GM12878 (cell line): ENCODE data around the gene FGFR2. TPM values are rescaled to one million over a fixed set of nuclear protein-coding genes. Genes with fewer than 3 reads are reported as not detected.

Source experiments
- ATAC-seq: fragments of 200-7000 bp; cut with Tn5 transposase; 3 replicates; pipeline ENCODE4 v1.9.1; 2020; ENCODE audit warnings: mild to moderate bottlenecking, moderate library complexity
- BruUV-seq: library from RNA; stranded (reverse); fragments of 400-500 nt; replicated peaks from 2 replicates; lab custom pipeline; 2021; lab: Mats Ljungman, UMichigan
- CTCF ChIA-PET: fragments of 300-600 bp; sonication (Branson Sonifier 250); formaldehyde crosslinking; extraction: SDS; loops from one replicate; lab custom pipeline; 2021; ENCODE audit warnings: inconsistent platforms; lab: Yijun Ruan, JAX
- POLR2A ChIA-PET: fragments of 350-600 bp; formaldehyde crosslinking; extraction: SDS; loops from one replicate; lab custom pipeline; 2021; ENCODE audit warnings: inconsistent platforms; lab: Charles Lee
- RAD21 ChIA-PET: fragments of 300-600 bp; sonication (Branson Sonifier 250); formaldehyde crosslinking; loops from one replicate; lab custom pipeline; 2023; ENCODE audit warnings: antibody characterized with exemption; ENCODE audit not compliant: unreplicated experiment; lab: Charles Lee
- SMC1A ChIA-PET: fragments of 300-600 bp; sonication (Branson Sonifier 250); formaldehyde crosslinking; loops from one replicate; lab custom pipeline; 2023; ENCODE audit not compliant: unreplicated experiment, uncharacterized antibody; lab: Charles Lee
- DNase-seq: peaks from one replicate; pipeline ENCODE4 v3.0.0-alpha.2; 2011; ENCODE audit warnings: low read depth, low spot score
- FAIRE-seq: peaks from 3 replicates; lab custom pipeline; 2011; peaks lifted over from hg19 to GRCh38; lab: Jason Lieb, UNC
- H2AFZ ChIP-seq: 2 replicates; pipeline ENCODE4 v1.6.0; 2011; ENCODE audit warnings: low read depth, low read length, control low read depth; ENCODE audit not compliant: control insufficient read depth
- H3K27ac ChIP-seq: 2 replicates; pipeline ENCODE4 v1.5.1; 2011; ENCODE audit warnings: control low read depth; ENCODE audit not compliant: control insufficient read depth, insufficient read depth
- H3K27me3 ChIP-seq, 2 experiments: replicated peaks in 1 of 2; 2 replicates each; pipeline versions ENCODE4 v1.6.0 to v1.6.1; 2011; ENCODE audit warnings: low read length in 1 of 2; ENCODE audit not compliant: control insufficient read depth in 2 of 2, insufficient read depth in 2 of 2
- H3K36me3 ChIP-seq, 2 experiments: 2 replicates each; pipeline ENCODE4 v1.5.1; 2011; ENCODE audit warnings: low read length in 1 of 2; ENCODE audit not compliant: control insufficient read depth in 2 of 2, insufficient read depth in 2 of 2
- H3K4me1 ChIP-seq: 2 replicates; pipeline ENCODE4 v1.6.1; 2011; ENCODE audit warnings: mild to moderate bottlenecking, low read length, moderate library complexity, mixed read lengths; ENCODE audit not compliant: control insufficient read depth, insufficient read depth
- H3K4me2 ChIP-seq: 2 replicates; pipeline ENCODE4 v1.6.0; 2011; ENCODE audit warnings: control low read depth; ENCODE audit not compliant: control insufficient read depth, insufficient read depth
- H3K4me3 ChIP-seq: fragments of 200-600 bp; sonication (generic); 2 replicates; pipeline ENCODE4 v1.5.1; 2016
- H3K79me2 ChIP-seq: 2 replicates; pipeline ENCODE4 v1.6.0; 2011; ENCODE audit warnings: low read length; ENCODE audit not compliant: control insufficient read depth, insufficient read depth
- H3K9ac ChIP-seq: 2 replicates; pipeline ENCODE4 v1.8.0; 2011; ENCODE audit warnings: low read length, control low read depth, mixed read lengths; ENCODE audit not compliant: control insufficient read depth, insufficient read depth
- H3K9me3 ChIP-seq: replicated peaks from 3 replicates; pipeline ENCODE4 v1.5.1; 2011; ENCODE audit warnings: mild to moderate bottlenecking, low read length; ENCODE audit not compliant: control insufficient read depth, insufficient read depth
- H4K20me1 ChIP-seq: 2 replicates; pipeline ENCODE4 v1.6.0; 2011; ENCODE audit not compliant: control insufficient read depth, insufficient read depth
- BHLHE40 ChIP-seq, 2 experiments: fragments of 450-650 bp in 1 of 2; IDR thresholded peaks; 2 replicates each; pipeline ENCODE4 v1.6.1; 2011 to 2017; ENCODE audit warnings: low read depth in 2 of 2, borderline replicate concordance in 1 of 2, improper control_type of control experiment in 1 of 2, low read length in 1 of 2, mild to moderate bottlenecking in 1 of 2
- CHD2 ChIP-seq: IDR thresholded peaks from 2 replicates; pipeline ENCODE4 v1.6.1; 2011; ENCODE audit warnings: low read depth, low read length, improper control_type of control experiment, borderline replicate concordance
- CREM ChIP-seq: IDR thresholded peaks from 2 replicates; pipeline ENCODE4 v1.6.1; 2014; ENCODE audit warnings: antibody characterized with exemption, low read depth
- KAT2A ChIP-seq: conservative IDR thresholded peaks from 2 replicates; pipeline ENCODE4 v1.6.1; 2011; ENCODE audit warnings: low read depth, low read length; ENCODE audit not compliant: control insufficient read depth
- POLR2A ChIP-seq: IDR thresholded peaks from 2 replicates; pipeline ENCODE4 v1.6.1; 2011; ENCODE audit warnings: low read depth, mild to moderate bottlenecking, low read length
- RAD21 ChIP-seq: IDR thresholded peaks from 2 replicates; pipeline ENCODE4 v1.6.1; 2011; ENCODE audit warnings: mild to moderate bottlenecking, low read depth, low read length, moderate library complexity; ENCODE audit not compliant: insufficient read depth
- REST ChIP-seq: IDR thresholded peaks from 2 replicates; pipeline ENCODE4 v1.6.1; 2012; ENCODE audit warnings: mild to moderate bottlenecking, low read depth, low read length
- RFX5 ChIP-seq: IDR thresholded peaks from 2 replicates; pipeline ENCODE4 v1.6.1; 2011; ENCODE audit warnings: low read depth, low read length, improper control_type of control experiment
- SUPT20H ChIP-seq: IDR thresholded peaks from 2 replicates; pipeline ENCODE4 v1.6.1; 2011; ENCODE audit warnings: low read depth, mild to moderate bottlenecking, low read length, moderate library complexity, borderline replicate concordance; ENCODE audit not compliant: control insufficient read depth
- USF1 ChIP-seq: IDR thresholded peaks from 2 replicates; pipeline ENCODE4 v1.6.1; 2011; ENCODE audit warnings: borderline replicate concordance, low read depth, mild to moderate bottlenecking, moderate library complexity, mixed read lengths, low read length; ENCODE audit not compliant: insufficient read depth; ENCODE audit errors: extremely low read length
- YY1 ChIP-seq: IDR thresholded peaks from 2 replicates; pipeline ENCODE4 v1.6.1; 2011; ENCODE audit warnings: low read depth, mild to moderate bottlenecking, low read length
- WGBS: methylation state at CpG from one replicate; pipeline ENCODE4 v1.1.6; 2016; ENCODE audit warnings: low lambda C conversion rate; ENCODE audit not compliant: insufficient replicate concordance, insufficient coverage; ENCODE audit errors: missing lambda C conversion rate; 5-methylcytosine and 5-hydroxymethylcytosine counted together
- in situ Hi-C: fragments of 300-500 bp; cut with MboI; formaldehyde crosslinking; loops from 9 replicates; pipeline ENCODE4 v1.14.3; 2018; ENCODE audit warnings: mixed read lengths
- intact Hi-C: fragments of 100-400 bp; cut with micrococcal nuclease; formaldehyde crosslinking; loops from one replicate; pipeline ENCODE4 v1.14.2; 2022; ENCODE audit not compliant: unreplicated experiment
- polyA plus RNA-seq, 11 experiments: library from polyadenylated mRNA; depleted of rRNA in 4 of 11; unstranded in 6 of 11; stranded (reverse) in 5 of 11; fragments of >200 nt; fragmentation: Nextera tagmentation in 4 of 11; fragmentation: Illumina TruSeq in 1 of 11; extraction: Ambion mirVana in 4 of 11; extraction: Trizol in 1 of 11; gene quantifications; 1 replicate in 1 of 11; 2 replicates in 10 of 11; pipeline versions ENCODE4 v1.2.1 to v1.2.3, GENCODE V29; 2011 to 2016; ENCODE audit warnings: inconsistent platforms in 2 of 11, missing spikeins in 2 of 11, low read depth in 1 of 11
- total RNA-seq, 4 experiments: library from RNA; depleted of rRNA in 3 of 4; stranded (reverse); fragments of >200 nt in 3 of 4; fragmentation: Illumina TruSeq in 1 of 4; extraction: Trizol in 1 of 4; gene quantifications; 2 replicates each; pipeline versions ENCODE4 v1.2.1 to v1.2.3, GENCODE V29; 2013 to 2021
- TF ChIP-seq, protein P1 (sequence below): fragments of 150-350 bp; IDR thresholded peaks from 2 replicates; pipeline ENCODE4 v1.6.1; 2014; ENCODE audit warnings: mild to moderate bottlenecking, low read depth, low read length
- TF ChIP-seq, protein P2 (sequence below), 3 experiments: IDR thresholded peaks in 2 of 3; conservative IDR thresholded peaks in 1 of 3; 2 replicates each; pipeline ENCODE4 v1.5.1; 2011; ENCODE audit warnings: low read depth in 3 of 3, low read length in 3 of 3, mild to moderate bottlenecking in 3 of 3, control low read depth in 2 of 3, moderate library complexity in 2 of 3, inconsistent platforms in 1 of 3, mixed read lengths in 1 of 3; ENCODE audit not compliant: control insufficient read depth in 2 of 3, insufficient read depth in 1 of 3; ENCODE audit errors: extremely low read depth in 1 of 3
- TF ChIP-seq, protein P3 (sequence below): IDR thresholded peaks from 2 replicates; pipeline ENCODE4 v1.6.1; 2011; ENCODE audit warnings: low read depth, low read length, improper control_type of control experiment, borderline replicate concordance

The FGFR2 gene
- total and polyA plus RNA-seq, 10 of the 15 experiments (the other 5 are each of a cell fraction or from before 2014, with no cell fraction given), result 0.04 to 0.15 TPM; not detected in 8

- in situ Hi-C loops, result no loop called here
- no peaks in the 10 kb centered on the region for H3K27me3 ChIP-seq
- no peak overlapping the region for H3K4me2 ChIP-seq
- H3K4me1 ChIP-seq, result no peaks in the 10 kb centered on the region
- WGBS, result 8% methylated on average over 4 of the region's 4 CpGs
- RAD21 ChIA-PET, result no interaction called here
- TF ChIP-seq USF1, result no peak
- TF ChIP-seq, protein P1, sequence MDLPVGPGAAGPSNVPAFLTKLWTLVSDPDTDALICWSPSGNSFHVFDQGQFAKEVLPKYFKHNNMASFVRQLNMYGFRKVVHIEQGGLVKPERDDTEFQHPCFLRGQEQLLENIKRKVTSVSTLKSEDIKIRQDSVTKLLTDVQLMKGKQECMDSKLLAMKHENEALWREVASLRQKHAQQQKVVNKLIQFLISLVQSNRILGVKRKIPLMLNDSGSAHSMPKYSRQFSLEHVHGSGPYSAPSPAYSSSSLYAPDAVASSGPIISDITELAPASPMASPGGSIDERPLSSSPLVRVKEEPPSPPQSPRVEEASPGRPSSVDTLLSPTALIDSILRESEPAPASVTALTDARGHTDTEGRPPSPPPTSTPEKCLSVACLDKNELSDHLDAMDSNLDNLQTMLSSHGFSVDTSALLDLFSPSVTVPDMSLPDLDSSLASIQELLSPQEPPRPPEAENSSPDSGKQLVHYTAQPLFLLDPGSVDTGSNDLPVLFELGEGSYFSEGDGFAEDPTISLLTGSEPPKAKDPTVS, result no peak
- TF ChIP-seq, protein P2, sequence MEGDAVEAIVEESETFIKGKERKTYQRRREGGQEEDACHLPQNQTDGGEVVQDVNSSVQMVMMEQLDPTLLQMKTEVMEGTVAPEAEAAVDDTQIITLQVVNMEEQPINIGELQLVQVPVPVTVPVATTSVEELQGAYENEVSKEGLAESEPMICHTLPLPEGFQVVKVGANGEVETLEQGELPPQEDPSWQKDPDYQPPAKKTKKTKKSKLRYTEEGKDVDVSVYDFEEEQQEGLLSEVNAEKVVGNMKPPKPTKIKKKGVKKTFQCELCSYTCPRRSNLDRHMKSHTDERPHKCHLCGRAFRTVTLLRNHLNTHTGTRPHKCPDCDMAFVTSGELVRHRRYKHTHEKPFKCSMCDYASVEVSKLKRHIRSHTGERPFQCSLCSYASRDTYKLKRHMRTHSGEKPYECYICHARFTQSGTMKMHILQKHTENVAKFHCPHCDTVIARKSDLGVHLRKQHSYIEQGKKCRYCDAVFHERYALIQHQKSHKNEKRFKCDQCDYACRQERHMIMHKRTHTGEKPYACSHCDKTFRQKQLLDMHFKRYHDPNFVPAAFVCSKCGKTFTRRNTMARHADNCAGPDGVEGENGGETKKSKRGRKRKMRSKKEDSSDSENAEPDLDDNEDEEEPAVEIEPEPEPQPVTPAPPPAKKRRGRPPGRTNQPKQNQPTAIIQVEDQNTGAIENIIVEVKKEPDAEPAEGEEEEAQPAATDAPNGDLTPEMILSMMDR (IDR thresholded peaks at IDR 0.05 in 2 of 3, conservative IDR thresholded peaks at IDR 0.05 in 1 of 3; ENCODE audit: control insufficient read depth in 2 of 3, extremely low read depth in 1 of 3, insufficient read depth in 1 of 3, low read depth in 3 of 3, low read length in 3 of 3), result no peak
- TF ChIP-seq BHLHE40 (IDR thresholded peaks at IDR 0.05; ENCODE audit: borderline replicate concordance in 1 of 2, low read depth in 2 of 2, low read length in 1 of 2), result no peak
- TF ChIP-seq POLR2A, result no peak
- no peak for TF ChIP-seq RAD21
- no peak for TF ChIP-seq CHD2
- TF ChIP-seq REST, result no peak
- no peak for TF ChIP-seq RFX5
- TF ChIP-seq YY1, result no peak
- TF ChIP-seq CREM, result no peak
- no peak for TF ChIP-seq KAT2A
- no peak for TF ChIP-seq SUPT20H
- TF ChIP-seq, protein P3, sequence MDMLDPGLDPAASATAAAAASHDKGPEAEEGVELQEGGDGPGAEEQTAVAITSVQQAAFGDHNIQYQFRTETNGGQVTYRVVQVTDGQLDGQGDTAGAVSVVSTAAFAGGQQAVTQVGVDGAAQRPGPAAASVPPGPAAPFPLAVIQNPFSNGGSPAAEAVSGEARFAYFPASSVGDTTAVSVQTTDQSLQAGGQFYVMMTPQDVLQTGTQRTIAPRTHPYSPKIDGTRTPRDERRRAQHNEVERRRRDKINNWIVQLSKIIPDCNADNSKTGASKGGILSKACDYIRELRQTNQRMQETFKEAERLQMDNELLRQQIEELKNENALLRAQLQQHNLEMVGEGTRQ, result no peak
- intact Hi-C loops, result no loop called here
- H3K79me2 ChIP-seq, result no peaks in the 10 kb centered on the region
- H3K36me3 ChIP-seq, result no peaks in the 10 kb centered on the region
- POLR2A ChIA-PET, result no interaction called here
- no TSS peak for BruUV-seq
- H4K20me1 ChIP-seq, result no peaks in the 10 kb centered on the region
- no peak for DNase-seq
- no peak overlapping the region for H2AFZ ChIP-seq
- no peak overlapping the region for H3K4me3 ChIP-seq
- SMC1A ChIA-PET, result no interaction called here
- H3K9ac ChIP-seq, result no peak overlapping the region
- no peak for ATAC-seq
- no peaks in the 10 kb centered on the region for H3K9me3 ChIP-seq
- no peak for FAIRE-seq
- CTCF ChIA-PET, result no interaction called here
- no peak overlapping the region for H3K27ac ChIP-seq
These were observed 86.8 kb downstream of the FGFR2 start for GRCh38 chr10:121511460-121511859.
